HL-60/S4 treated with phorbol 12-myristate 13-acetate at 8.2 ng/mL for 4 days and 3 days (cell line): Measurements from ENCODE around the gene CLSTN3.
"Not testable (repeated sequence)": the region's sequence is repeated elsewhere in the genome, so short reads cannot be mapped to it uniquely, and the experiment has no call there.

Experiments
- in situ Hi-C: fragments of 300-500 bp; cut with MboI; formaldehyde crosslinking; loops from 2 replicates; pipeline ENCODE4 v1.15.0; 2022; ENCODE audit warnings: low sequenced_read_pairs

The CLSTN3 gene

DNA sequence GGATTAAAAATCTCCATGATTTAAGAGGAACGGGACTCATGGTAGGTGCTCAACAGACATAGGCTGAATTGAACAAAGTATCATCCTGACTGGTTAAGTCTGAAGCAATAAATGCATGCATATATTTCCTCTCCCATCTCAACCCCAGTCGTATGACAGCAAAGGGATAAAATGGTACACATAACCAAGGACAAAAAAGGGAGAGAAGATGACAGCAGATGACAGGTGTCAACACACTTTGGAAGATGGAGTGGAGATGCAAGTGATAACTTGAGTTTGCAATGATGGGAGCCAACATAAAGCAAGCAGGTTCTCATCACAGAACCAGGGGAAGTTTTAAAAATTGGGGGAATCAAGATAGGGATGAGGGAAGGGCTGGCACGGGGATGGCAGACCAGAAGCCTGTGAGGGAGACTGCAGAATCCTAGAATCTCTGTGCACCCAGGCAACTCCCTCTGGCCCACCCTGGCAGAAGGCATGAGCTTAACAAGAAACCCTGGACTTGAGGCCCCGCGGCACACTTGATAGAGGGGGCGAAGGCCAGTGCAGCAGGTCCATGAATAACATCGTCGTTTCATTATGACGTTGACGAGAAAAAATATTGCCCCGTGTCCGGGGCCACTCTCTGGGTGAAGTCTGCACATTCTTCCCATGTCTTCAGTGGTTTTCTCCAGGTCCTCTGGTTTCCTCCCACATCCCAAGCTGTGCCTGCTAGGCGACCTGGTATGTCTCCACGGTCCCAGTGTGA, 26.2 kb upstream of the CLSTN3 start:
- in situ Hi-C loops: no loop called here

DNA sequence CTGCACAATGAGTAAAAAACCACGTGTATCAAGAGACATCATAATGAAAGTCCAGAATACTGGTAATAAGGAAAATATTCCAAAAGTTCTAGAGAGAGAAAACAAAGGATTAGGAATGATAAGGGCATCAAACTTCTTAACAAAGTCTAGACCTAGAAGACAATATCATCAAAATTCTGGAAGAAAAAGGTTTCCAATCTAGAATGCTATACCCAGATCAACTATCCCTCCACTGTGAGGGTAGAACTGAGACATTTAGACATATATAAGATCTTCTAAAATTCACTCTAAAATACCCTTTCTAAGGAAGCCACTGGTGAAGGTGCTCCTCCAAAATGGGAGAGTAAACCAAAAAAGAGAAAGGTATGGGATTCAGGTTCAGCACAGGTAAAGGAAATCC, 24.1 kb upstream of the CLSTN3 start:
- in situ Hi-C loops: no loop called here

DNA sequence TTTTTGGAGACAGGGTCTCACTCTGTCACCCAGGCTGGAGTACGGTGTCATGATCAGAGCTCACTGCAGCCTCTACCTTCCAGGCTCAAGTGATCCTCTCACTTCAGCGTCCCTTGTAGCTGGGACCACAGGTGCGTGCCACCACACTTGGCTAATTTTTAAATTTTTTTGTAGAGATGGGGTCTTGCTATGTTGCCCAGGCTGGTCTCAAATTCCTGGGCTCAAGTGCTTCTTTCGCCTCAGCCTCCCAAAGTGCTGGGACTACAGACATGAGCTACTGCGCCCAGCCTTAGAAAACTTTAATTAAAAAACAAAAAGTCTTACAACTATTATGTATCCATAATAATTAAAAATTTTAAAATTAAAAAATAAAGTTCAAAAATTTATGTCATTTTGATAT, 23.0 kb upstream of the CLSTN3 start:
- in situ Hi-C loops: not testable (repeated sequence)

DNA sequence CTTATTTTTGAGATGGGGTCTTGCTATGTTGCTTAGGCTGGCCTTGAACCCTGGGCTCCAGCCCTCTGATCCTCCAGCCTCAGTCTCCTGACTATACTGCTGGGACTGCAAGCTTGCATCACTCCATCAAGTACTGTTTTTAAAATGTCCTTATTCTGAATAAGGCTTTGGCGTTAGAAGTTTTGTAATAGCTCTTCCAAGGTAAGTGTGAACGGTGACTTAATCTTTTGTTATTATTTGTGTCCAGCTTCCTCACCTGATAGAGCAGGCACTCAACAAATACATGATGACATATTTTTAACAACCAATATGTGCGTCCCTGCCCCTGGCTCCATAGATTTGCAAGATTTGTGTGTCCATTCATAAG, 22.6 kb upstream of the CLSTN3 start:
- in situ Hi-C loops: no loop called here

DNA sequence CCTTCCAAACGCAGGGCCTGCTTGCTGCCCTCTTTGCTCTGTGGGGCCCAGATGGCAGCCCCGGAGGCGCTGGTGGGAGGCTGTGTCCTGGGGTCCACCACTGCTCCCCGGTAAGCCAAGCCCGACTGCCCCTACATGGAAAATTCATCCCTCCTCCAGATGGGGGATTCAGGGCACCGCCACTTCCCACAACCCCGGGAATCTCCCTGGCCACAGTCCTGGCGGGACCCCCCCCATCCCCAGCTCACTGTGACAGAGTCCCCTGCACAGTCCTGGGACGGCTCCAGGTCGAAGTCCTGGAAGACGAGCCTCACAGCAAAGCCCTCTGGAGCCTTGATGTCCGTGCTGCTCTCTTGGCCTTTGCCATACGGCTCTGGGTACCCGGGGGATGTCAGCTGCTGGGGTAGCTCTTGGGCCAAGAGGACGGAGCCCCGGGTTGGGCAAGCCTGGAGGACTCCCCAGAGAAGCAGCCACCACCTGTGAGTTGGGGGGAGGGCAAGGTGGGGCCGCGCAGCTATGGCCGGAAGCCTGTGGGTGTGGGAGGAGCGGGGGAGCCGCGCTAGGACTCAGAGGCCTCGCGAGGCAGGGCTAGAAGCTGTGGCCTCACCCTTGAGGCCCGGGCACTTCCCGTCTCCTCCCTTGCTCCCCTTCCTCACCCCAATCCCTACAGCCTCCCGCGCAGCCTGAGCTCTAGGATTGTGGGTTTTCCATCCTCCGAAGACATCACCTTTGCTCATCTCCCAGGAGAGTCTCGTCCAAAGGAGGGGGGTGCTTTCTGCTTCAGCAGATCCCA, 22.0 kb upstream of the CLSTN3 start:
- in situ Hi-C loops: no loop called here

DNA sequence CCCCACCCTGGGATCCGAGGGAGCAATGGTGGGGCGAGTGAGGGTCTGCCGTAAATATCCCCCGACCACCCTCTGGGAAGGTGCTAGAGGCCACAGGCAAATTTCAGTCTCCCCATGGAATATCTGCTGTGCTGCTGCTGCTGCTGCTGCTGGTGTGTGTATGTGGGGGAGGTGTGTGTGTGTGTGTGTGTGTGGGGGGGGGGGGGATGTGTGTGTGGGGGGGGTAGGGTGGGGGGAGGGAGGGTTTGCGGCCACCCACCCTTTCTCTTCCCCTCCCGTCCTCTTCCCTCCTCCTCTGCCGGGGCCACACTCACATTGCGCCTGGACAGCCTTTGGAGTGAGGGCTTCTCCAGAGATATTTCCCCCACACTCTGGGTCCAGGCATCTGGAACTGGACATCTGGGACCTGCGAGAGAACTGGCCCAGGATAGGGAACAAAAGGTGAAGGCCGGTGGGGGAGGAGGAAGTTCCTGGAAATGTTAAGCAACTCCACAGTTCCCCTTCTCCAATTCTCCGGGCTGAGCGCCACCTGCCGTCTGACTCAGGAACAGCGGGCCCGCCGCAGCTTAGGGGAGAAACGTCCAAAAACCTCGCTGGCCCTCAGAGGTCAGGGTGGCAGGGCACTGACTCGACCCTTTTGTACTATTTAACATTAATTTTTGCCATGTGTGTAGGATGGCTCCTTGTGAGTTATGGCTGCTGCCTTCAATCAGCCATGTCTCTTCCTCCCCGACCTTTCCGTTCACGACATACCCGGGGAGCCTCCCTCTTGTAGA, 21.2 kb upstream of the CLSTN3 start, which contains the start of gene C1RL:
Gene C1RL, minus strand, starts transcription at position 419 of the 776 bp plus-strand sequence. Its CDS starts 34 bp downstream, at position 385.
- in situ Hi-C loops: no loop called here

DNA sequence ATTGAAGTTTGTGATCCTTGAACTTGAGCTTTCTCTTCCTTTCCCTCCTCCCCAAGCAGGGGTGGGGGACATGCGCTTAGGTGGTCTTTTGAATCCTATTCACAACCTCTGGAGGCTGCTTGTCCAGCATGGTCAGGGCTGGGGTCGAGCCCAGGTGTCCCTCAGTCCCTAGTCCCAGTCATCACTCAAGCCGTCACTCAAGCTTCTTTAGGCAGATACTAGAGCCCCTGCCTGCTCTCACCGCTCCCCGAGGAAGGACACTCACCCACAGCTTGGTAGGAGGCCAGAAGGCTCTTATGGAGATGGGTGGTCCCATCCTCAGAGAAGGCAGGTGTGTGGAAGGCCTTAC, 20.6 kb upstream of the CLSTN3 start:
- in situ Hi-C loops: no loop called here

DNA sequence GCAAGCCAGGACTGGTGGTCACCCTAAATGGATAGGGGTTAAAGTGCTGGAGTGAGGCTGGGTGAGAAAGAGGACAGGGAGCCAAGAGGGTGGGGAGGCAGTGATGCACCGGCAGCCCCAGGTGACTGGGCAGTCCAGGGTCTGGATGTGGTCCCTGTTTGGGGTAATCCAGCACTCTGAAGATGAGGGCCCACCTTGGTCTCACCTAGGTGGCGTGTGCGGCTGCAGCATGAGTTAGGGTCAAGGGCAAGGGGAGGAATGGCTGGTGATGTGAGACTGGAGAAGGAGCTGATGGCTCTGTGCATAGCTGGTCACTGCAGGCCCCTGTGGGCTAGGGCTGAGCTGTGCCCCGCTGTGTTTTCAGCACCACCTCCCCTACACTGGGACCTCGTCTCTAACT, 19.5 kb upstream of the CLSTN3 start:
- in situ Hi-C loops: no loop called here

DNA sequence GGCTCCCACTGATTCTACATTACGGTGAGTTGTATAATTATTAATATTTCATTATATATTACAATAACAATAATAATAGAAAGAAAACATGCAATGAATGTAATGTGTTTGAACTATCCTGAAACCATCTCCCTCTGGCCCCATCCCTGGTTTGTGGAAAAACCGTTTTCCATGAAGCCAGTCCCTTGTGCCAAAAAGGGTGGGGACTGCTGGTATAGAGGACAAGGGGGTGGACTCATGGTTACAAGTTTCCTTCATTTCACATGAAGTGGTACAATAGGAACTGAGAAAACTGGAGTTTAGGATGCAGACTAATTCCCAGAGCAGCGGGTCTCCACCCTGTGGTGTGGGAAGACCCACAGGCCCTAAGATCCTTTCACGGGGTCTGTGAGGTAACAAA, 18.1 kb upstream of the CLSTN3 start:
- in situ Hi-C loops: no loop called here

DNA sequence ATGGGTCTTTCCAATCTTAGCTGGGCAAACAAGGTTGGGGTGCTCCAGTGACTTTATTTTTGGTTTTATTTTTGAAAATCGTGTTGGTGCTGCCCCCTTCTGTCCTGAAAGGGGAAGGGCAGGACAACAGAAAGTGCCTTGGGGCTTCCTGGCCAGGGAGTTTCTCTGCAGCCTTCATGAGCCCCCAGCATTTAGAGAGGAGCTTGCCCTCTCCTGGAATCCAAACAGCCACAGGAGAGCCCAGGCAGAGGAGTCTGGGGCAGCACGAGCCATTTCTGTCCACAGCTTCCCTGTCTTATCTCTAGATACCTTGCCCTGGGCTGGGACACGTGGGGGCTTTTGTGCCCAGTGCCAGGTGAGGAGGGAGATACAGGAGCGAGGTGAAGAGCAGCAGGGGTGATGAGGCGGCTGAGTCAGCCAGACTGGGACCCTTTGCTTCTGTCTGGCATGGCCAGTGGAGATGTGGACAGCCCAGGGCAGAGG, 16.7 kb upstream of the CLSTN3 start:
- in situ Hi-C loops: no loop called here

DNA sequence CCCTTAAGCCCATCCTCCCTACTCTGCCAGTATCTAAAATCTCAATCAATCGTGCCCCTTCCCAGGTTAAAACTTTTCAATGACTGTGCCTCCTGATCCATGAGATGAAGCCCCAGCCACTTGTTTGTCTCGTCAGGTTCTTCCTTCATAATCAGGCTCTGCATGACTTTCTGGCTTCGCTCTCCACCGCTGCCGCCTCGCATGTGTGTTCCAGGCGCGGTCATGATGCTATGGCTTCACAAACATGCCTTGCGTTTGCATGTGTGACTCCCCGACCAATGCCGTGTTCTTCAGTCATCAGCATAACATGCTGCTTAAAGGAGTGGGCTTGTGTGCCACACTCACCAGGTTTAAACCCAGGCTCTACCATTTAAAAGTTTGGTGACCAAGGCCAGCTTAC, 16.2 kb upstream of the CLSTN3 start:
- in situ Hi-C loops: no loop called here

DNA sequence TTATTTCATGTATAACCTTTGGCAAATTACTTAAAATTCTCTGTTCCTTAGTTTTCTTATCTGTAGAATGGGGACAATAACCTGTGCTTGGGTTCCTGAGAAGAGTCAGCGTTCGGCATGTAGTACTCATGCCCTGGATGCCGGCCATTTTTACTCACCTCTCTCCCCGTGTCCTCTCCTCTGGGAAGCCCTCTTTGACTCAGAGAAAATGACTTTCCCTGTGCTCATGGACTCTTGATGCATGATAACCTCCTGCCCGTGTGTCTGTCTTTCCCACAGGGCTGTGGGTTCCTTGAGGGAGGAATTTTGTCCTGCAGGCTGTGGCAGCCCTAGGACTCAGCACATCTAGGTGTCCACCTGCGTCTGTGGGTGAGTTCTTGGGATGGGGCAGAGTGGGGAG, 15.3 kb upstream of the CLSTN3 start:
- in situ Hi-C loops: no loop called here

DNA sequence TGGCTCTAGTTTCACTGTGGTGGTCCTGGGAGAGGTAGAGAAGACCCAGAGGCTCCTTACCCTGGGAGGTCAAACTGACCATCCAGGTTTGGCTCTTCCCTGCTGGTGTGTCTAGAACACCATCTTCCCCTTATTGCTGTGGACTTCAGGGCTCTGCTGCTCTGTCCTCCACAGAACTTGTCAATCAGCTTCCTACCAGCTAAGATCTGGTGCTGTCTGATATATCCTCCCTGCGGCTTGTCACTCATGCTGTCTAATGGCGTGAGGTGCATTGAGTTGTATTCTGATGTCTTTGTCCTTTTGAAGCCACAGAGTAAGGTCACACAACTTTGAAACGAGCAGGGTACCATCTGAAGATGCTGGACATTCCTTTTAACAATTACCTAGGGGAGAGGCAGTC, 14.0 kb upstream of the CLSTN3 start:
- in situ Hi-C loops: no loop called here

DNA sequence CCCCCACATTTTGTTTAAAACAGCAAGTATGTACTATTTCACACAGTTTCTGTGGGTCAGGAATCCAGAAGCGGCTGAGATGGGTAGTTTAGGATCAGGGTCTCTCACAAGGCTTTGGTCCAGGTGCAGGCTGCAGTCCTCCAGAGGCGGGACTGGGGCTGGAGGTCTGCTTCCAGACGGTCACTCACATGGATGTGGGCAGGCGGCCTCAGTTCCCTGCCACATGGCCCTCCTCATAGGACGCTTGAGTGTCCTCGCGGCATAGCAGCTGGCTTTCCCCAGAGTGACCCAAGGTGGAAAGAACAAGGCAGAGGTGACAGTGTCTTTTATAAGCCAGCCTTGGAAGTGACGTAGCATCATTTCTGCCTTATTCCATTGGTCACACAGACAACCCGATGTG, 13.3 kb upstream of the CLSTN3 start:
- in situ Hi-C loops: no loop called here

DNA sequence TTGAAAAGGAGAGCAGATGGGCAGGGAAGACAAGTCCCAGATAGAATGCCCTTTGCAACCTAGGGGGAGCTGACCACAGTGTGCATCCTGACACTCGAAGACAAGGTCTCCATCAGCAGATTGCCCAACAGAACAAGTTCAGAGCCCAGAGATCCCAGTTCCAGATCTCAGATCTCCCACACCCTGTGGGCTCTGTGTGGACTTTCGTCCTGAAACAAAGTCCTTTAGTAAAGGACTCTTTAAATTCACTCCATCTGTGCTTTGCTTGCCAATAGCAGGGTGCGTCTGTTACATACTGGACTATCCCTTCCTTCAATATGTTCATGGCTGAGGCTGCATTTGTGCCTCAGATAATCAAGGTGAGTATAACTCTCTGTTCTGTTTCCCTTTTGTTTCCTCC, 12.5 kb upstream of the CLSTN3 start:
- in situ Hi-C loops: no loop called here

DNA sequence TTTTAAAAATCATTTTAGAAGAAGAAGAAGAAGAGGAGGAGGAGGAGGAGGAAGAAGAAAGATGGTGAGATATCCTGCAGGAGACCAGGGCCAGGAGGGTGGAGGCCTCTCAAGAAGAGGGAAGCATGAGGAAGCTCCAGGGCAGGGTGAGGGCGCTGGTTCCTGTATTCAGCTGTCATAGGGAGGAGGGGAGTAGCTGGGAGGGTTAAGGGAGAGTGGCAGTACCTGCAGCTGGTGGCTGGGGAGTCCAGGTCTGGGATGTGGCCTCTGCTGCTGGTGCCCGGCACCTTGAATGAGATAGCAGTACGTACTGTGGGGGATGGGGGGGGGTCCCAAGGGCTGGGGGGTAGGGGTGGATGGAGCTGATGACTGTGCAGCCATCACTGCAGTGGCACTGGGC, 11.3 kb upstream of the CLSTN3 start:
- in situ Hi-C loops: no loop called here

DNA sequence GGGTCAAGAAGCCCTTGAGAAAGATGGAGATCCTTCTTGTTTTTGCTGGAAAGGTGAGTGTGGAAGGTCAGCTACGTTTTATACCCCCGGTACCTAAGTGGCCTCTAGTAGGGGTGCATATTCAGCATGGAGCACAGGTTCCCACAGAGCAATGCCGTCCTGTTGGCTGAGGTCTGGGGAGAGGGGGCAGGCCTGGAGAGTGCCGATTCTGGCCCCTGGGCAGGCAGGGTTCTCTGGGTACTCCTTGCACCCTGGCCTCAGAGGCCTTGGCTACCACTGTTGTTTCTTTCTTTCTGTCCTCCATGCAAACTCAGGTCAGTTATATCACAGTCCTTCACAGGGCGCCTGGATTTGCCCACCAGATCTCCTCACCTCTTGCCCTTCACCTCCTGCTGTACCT, 10.0 kb upstream of the CLSTN3 start:
- in situ Hi-C loops: no loop called here

DNA sequence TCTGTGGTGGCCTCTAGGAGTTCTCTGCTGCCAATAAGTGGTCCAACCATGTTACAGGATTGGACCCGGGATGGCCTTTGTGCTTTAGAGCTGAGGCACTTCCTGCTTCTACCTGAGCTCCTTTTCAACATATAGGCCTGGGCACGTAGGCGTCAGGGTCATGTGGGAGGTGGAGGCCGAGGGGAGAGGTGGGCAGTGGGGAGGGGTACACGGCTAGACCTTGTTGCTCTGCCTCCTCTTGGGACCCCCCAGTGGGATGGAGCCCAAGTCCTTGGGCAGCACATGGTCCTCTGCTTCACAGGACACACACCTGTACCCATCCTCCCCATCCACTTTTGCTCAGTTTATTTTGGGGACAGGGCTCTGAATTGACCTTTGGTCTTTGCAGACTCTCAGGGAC, 8.8 kb upstream of the CLSTN3 start:
- in situ Hi-C loops: no loop called here

DNA sequence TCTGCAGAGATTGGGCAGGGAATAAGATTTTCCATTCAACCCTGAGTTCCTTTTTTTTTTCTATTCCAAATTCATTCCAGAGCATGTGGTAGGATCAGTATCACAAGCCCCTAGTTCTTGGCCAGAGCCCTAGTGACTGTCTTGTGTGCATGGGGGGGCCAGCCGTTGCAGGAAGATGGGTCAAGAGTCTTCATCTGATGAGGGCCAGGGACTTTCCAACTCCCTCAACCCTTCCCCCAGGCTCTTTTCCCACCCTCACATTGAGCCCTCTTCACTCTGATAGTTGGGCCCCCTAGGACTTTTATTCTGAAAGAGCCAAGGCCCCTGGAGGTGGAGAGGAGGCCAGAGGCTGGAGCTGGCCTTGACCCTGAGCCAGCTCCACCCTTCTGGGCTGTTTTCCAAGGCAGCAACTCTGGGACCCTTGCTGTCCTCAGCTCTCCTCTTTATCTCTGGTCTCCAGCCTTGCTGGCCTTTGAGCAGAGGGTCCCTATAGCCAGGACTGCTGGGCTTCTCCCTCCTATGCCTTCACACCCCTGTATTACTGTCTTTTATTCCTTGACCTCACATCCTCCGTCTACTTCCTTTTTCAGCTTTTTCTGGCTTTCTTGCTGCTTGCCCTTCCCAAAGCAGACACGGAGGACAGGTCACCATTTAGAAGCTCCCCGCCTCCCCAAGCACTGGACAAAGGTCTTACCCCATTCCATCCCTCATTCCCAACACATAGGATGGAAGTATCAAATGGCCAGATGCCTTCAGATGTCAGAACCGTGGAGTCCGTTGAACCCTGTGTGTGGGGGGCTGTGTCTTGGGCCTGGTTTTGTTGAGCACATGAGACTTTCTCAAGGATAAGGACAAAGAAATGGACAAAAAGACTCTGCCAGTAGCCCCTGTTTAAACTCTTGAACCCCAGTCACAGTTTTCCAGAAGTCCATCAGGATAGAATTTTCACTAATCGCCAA, 7.1 kb upstream of the CLSTN3 start:
- in situ Hi-C loops: no loop called here

DNA sequence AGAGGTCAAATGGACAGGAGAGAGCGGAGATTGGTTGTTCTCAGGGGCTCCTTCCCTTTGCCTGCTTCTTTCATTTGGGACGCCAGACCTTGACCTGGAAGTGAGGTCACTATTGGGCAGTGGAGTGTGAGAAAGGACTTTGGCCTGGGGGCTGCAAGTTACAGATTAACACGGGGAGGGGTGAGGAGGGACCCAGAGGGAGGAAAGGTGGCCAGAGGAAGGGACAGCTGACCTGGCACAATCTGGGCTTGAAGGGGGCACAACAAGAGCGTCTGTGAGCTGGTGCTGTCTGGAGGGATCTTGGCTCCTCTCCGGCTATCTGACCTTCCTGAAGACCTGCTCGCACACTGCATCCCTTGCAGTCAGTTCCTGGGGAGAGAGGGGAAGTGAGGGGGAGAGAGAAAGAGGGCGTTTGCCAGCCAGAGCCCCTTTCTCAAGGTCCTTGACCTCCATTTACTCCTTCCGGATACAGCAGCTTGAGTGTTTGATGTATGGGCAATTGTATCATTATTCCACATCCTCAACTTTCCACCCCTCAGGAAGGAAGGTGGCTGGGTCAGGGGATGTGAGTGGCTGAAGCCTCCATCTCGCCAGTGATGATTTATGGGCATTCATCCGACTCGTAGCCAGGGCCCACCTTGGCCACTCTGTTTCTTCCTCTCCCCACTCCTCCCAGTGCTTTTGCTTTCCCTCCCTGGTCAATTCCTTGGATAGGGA, 6.2 kb upstream of the CLSTN3 start:
- in situ Hi-C loops: no loop called here
